DND-41 (cell line): Measurements from ENCODE around the gene AP2A2.
"Not testable (repeated sequence)": the region's sequence is repeated elsewhere in the genome, so short reads cannot be mapped to it uniquely, and the experiment has no call there.

Experiments
- ATAC-seq: fragments of 200-7000 bp; cut with Tn5 transposase; 3 replicates; pipeline ENCODE4 v1.9.1; 2021; ENCODE audit warnings: low read depth; ENCODE audit not compliant: insufficient read depth
- DNase-seq: peaks from one replicate; pipeline ENCODE4 v3.0.0-alpha.2; 2020
- H2AFZ ChIP-seq: 2 replicates; pipeline ENCODE4 v1.6.0; 2012; ENCODE audit warnings: low read depth, low read length
- H3K27ac ChIP-seq: 2 replicates; pipeline ENCODE4 v1.5.1; 2012; ENCODE audit warnings: low read length, inconsistent platforms
- H3K27me3 ChIP-seq: fragments of 200-600 bp; sonication (generic); 2 replicates; pipeline ENCODE4 v1.6.0; 2012; ENCODE audit warnings: low read length, mild to moderate bottlenecking, inconsistent platforms; ENCODE audit not compliant: insufficient read depth, poor library complexity
- H3K36me3 ChIP-seq: 2 replicates; pipeline ENCODE4 v1.5.1; 2012; ENCODE audit warnings: low read length, inconsistent platforms; ENCODE audit not compliant: insufficient read depth
- H3K4me1 ChIP-seq: 2 replicates; pipeline ENCODE4 v1.5.1; 2012; ENCODE audit warnings: mild to moderate bottlenecking, low read length; ENCODE audit not compliant: insufficient read depth
- H3K4me2 ChIP-seq: 2 replicates; pipeline ENCODE4 v1.6.0; 2012; ENCODE audit warnings: mild to moderate bottlenecking, moderate library complexity, low read length, inconsistent platforms; ENCODE audit not compliant: insufficient read depth
- H3K4me3 ChIP-seq, 2 experiments: fragments of 200-600 bp in 1 of 2; shearing (Covaris generic) in 1 of 2; 2 replicates each; pipeline ENCODE4 v1.5.1; 2012 to 2016; ENCODE audit warnings: inconsistent platforms in 2 of 2, low read length in 2 of 2, mild to moderate bottlenecking in 2 of 2, low read depth in 1 of 2, moderate library complexity in 1 of 2
- H3K79me2 ChIP-seq: 2 replicates; pipeline ENCODE4 v1.6.0; 2012; ENCODE audit warnings: low read length, inconsistent platforms; ENCODE audit not compliant: insufficient read depth
- H3K9ac ChIP-seq: 2 replicates; pipeline ENCODE4 v1.6.0; 2012; ENCODE audit warnings: low read depth, mild to moderate bottlenecking, inconsistent platforms, low read length, moderate library complexity
- H3K9me3 ChIP-seq: 2 replicates; pipeline ENCODE4 v1.5.1; 2012; ENCODE audit warnings: low read length, moderate library complexity, mild to moderate bottlenecking, inconsistent platforms; ENCODE audit not compliant: insufficient read depth, severe bottlenecking
- H4K20me1 ChIP-seq: 2 replicates; pipeline ENCODE4 v1.6.0; 2012; ENCODE audit warnings: low read length; ENCODE audit not compliant: insufficient read depth
- EZH2 ChIP-seq: IDR thresholded peaks from 3 replicates; pipeline ENCODE4 v1.6.1; 2012; ENCODE audit warnings: borderline replicate concordance, low read depth, mild to moderate bottlenecking, moderate library complexity, low read length, inconsistent platforms; ENCODE audit not compliant: severe bottlenecking
- TF ChIP-seq, protein P1 (sequence below): IDR thresholded peaks from 2 replicates; pipeline ENCODE4 v1.5.1; 2012; ENCODE audit warnings: borderline replicate concordance, low read length, moderate library complexity, mild to moderate bottlenecking; ENCODE audit not compliant: poor library complexity, severe bottlenecking; ENCODE audit errors: extremely low read depth

AP2A2 gene

DNA sequence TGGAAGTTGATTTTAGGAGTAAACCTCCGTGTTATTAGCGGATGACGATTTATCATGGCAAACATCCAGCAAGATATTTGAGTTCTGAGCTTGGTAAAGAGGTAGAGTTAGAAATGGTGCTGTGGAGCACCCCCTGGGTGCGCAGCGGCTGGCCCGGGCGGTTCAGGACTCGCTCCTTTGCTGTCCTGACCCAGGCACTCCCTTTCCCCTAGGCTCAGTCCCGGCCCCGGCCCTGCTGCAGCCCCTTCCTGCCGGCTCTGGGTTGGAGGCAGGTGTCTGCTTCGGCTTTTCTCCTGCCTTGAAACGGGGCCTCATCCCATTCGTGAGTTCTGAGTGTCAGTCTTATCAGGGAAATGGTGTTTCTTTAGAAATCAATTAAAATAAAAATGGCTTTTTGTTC is 33.4 kb downstream of the AP2A2 start:
- peaks cover 38% of the 10 kb centered on the region for H3K36me3 ChIP-seq
- no peak overlapping the region for H3K27ac ChIP-seq
- peaks cover 46% of the 10 kb centered on the region for H3K79me2 ChIP-seq
- DNase-seq (no peak), ATAC-seq (no peak)
- peaks cover 31% of the 10 kb centered on the region for H4K20me1 ChIP-seq
- H2AFZ ChIP-seq = no peak overlapping the region
- H3K9ac ChIP-seq = no peak overlapping the region
- no peak overlapping the region for H3K4me3 ChIP-seq
- H3K4me1 ChIP-seq = no peaks in the 10 kb centered on the region
- TF ChIP-seq, protein P1, sequence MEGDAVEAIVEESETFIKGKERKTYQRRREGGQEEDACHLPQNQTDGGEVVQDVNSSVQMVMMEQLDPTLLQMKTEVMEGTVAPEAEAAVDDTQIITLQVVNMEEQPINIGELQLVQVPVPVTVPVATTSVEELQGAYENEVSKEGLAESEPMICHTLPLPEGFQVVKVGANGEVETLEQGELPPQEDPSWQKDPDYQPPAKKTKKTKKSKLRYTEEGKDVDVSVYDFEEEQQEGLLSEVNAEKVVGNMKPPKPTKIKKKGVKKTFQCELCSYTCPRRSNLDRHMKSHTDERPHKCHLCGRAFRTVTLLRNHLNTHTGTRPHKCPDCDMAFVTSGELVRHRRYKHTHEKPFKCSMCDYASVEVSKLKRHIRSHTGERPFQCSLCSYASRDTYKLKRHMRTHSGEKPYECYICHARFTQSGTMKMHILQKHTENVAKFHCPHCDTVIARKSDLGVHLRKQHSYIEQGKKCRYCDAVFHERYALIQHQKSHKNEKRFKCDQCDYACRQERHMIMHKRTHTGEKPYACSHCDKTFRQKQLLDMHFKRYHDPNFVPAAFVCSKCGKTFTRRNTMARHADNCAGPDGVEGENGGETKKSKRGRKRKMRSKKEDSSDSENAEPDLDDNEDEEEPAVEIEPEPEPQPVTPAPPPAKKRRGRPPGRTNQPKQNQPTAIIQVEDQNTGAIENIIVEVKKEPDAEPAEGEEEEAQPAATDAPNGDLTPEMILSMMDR = no peak
- no peak for TF ChIP-seq EZH2
- no peaks in the 10 kb centered on the region for H3K9me3 ChIP-seq
- no peaks in the 10 kb centered on the region for H3K27me3 ChIP-seq
- H3K4me2 ChIP-seq = no peak overlapping the region

DNA sequence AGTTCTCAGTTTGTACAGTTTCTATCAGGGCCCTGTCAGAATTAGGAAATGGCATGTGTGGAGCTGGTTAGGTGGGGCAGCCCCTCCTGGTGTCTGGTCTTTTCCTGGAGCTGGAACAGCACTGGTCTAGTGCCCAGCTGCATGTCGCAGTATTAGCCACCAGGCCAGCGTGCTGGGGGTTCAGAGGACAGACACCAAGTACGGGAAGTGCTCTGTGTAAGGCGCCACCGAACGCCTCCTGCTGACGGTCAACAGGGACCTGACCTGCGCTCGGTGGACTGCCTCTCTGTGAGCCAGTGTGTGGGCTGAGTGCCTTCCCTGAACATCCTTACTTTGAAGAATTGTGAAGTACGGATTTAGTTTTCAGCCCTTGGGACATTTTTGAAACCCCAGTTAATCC is 33.9 kb downstream of the AP2A2 start:
- Histone ChIP-seq H3K27me3 (no peaks in the 10 kb centered on the region), H3K9ac (no peak overlapping the region), H3K27ac (no peak overlapping the region), H3K36me3 (peaks cover 42% of the 10 kb centered on the region), H3K4me3 (no peak overlapping the region), H3K9me3 (no peaks in the 10 kb centered on the region), H2AFZ (no peak overlapping the region), H4K20me1 (peaks cover 25% of the 10 kb centered on the region), H3K4me2 (no peak overlapping the region), H3K4me1 (no peaks in the 10 kb centered on the region), H3K79me2 (peaks cover 40% of the 10 kb centered on the region)
- TF ChIP-seq, protein P1 = no peak
- no peak for TF ChIP-seq EZH2
- DNase-seq (no peak), ATAC-seq (no peak)

- peaks cover 42% of the 10 kb centered on the region for H3K36me3 ChIP-seq
- peaks cover 14% of the 10 kb centered on the region for H4K20me1 ChIP-seq
- not testable (repeated sequence) for H3K27ac ChIP-seq, H3K9me3 ChIP-seq, H3K4me1 ChIP-seq, ATAC-seq, H3K4me2 ChIP-seq, H3K4me3 ChIP-seq, H2AFZ ChIP-seq, H3K9ac ChIP-seq, DNase-seq, H3K27me3 ChIP-seq
- H3K79me2 ChIP-seq = peaks cover 32% of the 10 kb centered on the region
Observed at GRCh38 chr11:961310-961920, 35.7 kb downstream of the AP2A2 start.

DNA sequence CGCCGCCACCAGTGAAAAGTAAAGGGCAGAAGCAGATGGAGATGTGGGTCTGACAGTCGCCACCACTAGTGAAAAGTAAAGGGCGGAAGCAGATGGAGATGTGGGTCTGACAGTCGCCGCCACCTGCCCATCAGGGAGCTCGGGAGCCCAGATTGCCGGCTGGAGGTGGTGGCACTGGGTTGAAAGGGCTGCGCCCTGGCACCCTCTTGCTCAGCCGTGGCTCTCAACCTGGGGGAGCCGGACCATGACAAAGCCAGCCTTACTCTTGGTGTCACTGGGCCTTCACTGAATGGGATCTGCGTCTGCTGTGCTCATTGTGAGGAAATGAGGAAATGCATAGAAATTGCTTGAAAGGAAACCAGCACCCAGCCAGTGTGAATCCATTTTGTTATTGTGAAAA is 36.3 kb downstream of the AP2A2 start:
- Histone ChIP-seq H4K20me1 (peaks cover 10% of the 10 kb centered on the region), H3K4me1 (no peaks in the 10 kb centered on the region), H3K4me3 (no peak overlapping the region), H3K9ac (no peak overlapping the region), H3K36me3 (peaks cover 38% of the 10 kb centered on the region), H3K27ac (no peak overlapping the region), H3K79me2 (peaks cover 27% of the 10 kb centered on the region), H2AFZ (no peak overlapping the region), H3K4me2 (no peak overlapping the region), H3K9me3 (no peaks in the 10 kb centered on the region), H3K27me3 (no peaks in the 10 kb centered on the region)
- TF ChIP-seq, protein P1 = no peak
- TF ChIP-seq EZH2 = no peak
- no peak for DNase-seq
- no peak for ATAC-seq
